CD4-positive, alpha-beta T cell treated with Interferon alpha-2 for 1 hour (primary cell): ENCODE measurements around the gene CCDC85C.

Experiments used
- DNase-seq, 2 donors: peaks; one replicate each; pipeline ENCODE4 v3.0.0-alpha.2; 2020 to 2022

The CCDC85C gene

DNA sequence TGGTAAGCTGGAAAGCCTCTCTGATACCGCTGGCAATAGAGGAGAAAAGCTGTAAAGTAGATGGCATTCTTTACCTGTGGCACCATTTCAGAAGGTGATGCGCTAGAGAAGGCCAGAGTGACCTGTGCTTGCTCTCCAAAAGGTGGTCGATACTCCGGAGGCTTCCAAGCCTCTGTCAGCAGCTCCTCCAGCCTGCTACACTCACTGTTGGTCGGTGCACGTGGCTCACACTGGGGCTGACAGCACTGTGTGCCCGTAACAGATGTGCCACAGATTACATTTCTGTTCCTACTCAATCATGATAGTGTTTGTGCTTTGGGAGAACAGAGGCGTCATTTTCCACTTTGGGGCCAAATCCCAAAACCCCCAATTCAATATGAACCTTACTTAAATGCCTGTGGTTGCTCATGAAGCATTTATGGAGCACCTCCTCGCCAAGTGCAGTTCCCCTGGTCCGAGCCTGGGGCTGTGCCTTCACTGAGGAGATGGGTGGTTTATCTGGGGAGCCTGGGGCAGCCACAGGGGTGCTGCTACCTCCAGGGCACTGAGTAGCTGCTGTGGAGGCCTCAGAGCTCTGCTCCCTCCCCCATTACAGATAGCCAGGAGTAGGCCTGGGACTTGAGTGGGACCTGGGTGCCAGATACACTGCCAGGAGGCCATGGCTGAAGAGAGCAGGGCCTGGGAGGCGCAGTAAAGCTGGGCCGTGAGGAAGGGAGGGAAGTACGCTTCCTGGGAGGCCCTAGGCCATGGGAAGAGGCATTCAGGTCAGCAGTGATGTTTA lies 96.0 kb downstream of the CCDC85C start:
- no peak for DNase-seq

GRCh38 chr14:99506276-99506675 lies 97.7 kb downstream of the CCDC85C start:
- no peak for DNase-seq

- DNase-seq = no peak
These were observed 98.9 kb downstream of the CCDC85C start for GRCh38 chr14:99505089-99505488.

DNA sequence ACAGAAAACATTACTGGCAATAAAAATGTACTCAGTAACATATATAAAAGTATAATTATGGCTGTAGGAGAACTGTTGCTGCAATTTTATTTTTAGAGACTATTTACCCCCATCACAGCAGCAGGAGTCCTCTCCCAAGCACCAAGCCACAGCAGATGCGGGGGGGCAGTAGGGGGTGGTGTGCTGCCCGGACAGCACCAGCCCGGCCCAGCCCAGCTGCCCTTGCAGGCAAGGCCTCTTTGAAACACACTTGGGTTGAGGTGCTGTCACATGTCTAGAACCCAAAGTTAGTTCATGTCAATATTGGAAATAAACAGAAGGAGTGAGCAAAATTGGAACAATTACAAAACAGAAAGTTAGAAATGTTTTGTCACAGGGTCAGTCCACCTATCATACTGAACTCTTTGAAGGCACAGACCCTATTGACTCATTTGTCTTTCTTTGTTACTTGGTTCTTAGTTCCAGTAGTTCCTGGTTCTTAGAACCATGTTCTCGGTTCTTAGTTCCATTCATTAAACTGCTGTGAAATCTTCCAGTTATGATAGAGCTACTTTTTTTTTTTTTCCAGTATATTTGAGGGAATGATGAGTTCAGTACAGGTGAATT lies 100.1 kb downstream of the CCDC85C start:
- DNase-seq = no peak

DNA sequence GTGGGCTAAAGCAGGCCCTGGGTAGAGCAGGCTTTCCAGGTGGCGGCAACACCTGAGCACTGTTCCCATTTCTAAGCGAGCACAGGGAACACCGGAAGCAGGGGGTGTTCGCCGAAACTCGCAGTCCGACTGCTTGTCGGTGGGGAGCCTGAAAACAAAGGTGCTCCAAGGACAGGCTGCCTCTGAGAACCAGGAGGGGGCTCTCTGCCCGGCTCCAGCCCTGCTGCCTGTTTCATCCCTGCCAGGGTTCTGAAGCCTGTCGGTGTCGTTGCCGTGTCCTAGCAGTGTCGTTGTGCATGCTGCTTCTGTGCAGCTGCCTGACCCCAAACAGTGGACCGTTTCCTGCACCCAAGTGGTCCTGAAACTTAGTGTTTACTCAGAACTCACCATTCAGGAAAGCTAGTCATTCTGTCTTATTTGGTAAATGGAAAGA lies 101.0 kb downstream of the CCDC85C start:
- no peak for DNase-seq

- DNase-seq = no peak
These were observed 106.1 kb downstream of the CCDC85C start for GRCh38 chr14:99497894-99498293.

- DNase-seq = no peak
These were observed 106.7 kb downstream of the CCDC85C start for GRCh38 chr14:99497341-99497740.

GRCh38 chr14:99484106-99484505 lies 119.9 kb downstream of the CCDC85C start:
- no peak for DNase-seq

DNA sequence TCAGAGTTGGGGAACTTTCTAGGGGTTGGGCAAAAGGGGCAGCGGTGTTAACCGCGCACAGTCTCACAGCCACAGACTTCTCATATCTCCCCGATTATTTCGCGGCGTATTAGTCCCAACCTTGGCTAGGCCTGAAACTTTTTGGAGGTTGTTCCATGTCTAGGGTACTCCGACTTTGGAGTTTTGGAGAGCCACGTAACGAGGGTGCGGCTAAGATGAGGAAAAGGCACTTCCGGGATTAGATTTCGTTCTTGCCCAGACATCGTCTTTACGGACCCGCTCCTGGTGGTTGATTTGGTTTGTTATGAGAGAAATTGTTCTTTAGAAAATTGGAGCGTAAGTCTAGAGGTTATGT lies 122.3 kb downstream of the CCDC85C start:
- DNase-seq = no peak

DNA sequence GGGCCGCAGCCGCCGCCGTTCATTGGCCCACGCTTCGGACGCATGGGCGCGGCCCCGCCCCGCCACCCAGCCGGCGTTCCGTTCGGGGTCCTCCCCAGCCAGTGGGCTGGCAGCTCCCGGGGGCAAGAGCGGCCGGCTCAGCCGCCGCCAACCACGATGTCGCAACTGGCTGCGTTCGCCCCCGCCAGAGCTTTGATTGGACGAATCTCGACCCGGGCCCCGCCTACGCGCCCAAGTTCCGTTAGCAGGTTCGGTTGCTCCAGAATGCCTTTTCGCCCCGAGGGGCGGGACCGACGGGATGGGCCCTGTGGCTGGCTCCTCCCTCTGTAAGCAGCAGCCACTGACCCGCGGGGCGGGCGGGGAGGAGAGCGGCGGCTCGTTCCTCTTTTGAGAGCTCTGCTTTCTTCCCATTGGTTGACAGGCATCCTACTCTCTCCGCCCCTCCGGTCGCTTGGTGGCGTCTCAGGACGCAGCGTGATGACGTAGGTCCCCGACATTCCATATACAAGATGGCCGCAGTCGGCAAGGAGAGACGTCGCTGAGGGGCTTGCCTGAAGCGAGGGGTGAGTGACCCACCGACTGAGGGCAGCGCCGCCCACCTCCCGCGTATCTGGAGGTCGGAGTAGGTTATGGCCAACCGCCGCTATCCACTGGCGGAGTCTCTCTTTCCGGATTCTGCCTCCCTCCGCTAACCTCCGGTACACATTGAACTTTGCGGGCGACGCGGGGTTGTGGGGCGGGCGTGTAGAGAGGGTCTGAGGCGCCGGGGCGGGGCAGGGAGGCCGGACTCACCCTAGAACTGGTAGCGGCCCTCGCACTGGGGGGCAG lies 122.9 kb downstream of the CCDC85C start, which contains the start of gene CCNK:
Gene CCNK (plus strand): TSS at position 493 of the 828 bp plus-strand sequence. CDS start 11,269 bp downstream, outside the sequence.
- peak; percentile 100 for DNase-seq

- DNase-seq = peak; percentile 3 to 44
These were observed 123.8 kb downstream of the CCDC85C start, which contains the start of gene SETD3 for GRCh38 chr14:99479906-99480869. SETD3 (minus strand) TSS chr14:99480859; CDS start chr14:99465805, 15,054 bp downstream.

DNA sequence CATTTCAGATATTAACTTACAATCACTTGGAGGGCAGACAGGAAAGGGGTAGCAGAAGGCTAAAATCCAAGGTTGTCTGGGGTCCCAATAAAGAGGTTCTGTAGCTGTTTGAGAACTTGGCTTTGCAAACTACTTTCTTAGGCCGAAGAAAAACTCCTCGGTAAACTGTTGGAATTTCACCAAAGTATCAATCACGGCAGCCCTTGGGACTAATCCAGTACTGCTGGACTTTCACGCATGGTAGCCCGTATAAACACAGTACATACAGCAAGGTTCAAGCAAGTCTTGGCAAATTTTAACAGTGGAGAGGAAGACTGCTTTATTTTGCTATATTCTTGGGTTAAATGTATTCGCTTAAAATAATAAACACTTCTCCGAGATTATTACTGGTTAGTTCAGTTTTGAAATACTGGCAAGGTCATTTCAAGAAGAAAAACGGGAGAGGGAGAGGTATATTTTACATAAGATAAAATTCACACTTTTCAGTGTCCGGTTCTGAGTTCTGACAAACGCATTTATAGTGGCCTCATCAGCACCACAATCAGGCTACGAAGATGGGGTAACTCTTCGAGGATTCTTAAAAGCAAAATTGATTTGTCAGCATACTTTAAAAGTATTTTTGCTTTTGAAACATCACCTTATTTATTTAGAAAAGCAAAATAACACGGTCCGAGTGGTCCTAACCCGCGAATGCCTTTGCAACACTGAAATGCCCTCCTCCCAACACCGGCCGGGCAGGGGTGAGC lies 124.7 kb downstream of the CCDC85C start:
- DNase-seq = no peak

DNA sequence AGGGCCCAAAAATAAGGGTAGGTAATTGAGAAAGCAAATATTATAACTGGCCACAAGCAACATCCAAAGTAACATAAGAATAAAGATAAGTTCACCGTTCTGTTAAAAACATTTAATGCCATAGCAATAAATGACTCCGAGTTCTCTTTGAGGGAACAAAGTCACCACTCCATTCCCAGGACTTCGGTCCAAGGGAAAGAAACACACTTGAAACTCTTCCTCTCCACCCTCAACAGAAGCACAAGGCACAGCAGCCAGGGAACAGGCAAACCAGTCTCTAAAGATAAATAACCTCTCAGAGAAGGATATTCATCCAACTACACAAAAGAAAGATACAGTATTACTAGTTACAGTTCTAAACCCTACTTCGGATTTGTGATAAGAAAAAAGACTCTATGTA lies 125.9 kb downstream of the CCDC85C start:
- no peak for DNase-seq

DNA sequence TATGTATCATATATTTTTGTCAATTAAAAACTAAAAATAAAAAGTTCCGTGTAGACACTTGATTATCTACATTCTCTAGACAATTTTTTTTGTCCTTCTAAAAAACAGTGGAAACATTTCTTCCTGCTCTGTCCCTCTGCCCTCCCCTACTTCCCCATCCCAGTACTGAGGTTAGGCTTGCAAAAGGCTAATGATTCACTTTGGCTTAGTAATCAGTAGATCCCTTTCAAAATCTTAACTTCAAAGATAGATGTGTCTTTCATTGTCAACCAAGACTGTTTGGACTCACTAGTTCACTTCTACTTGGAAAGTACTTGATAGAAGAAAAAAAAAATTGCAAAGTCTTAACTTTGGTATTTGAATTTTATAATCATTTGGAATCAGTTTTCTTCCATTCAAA lies 127.1 kb downstream of the CCDC85C start:
- DNase-seq = no peak

GRCh38 chr14:99475660-99476059 lies 128.3 kb downstream of the CCDC85C start:
- DNase-seq = no peak

DNA sequence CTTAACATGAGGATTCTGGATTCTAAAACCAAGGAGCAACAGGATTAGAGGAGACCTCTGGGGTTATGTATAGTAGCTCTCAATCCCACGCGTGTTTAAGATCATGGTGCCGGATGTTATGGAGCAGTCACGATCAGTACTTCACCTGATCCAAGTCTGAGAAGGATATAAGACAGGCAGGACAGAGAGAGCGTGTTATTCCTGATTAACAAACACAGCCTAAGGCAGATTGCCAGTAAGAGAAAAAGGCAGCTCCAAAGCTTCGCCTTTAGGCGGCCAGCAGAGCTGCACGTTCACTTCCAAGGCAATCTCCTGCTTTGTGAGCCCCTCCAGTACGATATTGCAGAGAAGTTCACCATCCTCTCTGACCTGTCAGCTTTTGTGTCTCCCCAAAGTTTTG lies 128.8 kb downstream of the CCDC85C start:
- DNase-seq = no peak

DNA sequence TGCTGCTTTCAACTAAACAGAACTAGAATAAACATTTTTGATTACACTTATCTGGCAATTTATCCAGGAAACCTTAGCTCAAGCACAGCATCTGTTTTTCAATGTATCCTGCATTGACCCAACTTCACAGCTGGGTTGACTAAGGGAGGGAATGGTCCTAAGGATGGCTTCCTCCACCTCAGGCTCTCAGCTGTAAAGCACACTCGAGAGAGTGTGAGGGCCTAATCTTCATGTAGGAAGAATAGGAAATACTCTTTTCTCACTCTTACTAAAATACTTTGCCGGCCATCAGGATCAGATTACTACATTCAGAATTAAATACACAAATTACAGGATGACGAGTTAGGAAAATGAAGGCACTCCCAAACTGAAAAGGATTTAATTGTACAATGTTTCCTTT lies 130.5 kb downstream of the CCDC85C start:
- DNase-seq = no peak

DNA sequence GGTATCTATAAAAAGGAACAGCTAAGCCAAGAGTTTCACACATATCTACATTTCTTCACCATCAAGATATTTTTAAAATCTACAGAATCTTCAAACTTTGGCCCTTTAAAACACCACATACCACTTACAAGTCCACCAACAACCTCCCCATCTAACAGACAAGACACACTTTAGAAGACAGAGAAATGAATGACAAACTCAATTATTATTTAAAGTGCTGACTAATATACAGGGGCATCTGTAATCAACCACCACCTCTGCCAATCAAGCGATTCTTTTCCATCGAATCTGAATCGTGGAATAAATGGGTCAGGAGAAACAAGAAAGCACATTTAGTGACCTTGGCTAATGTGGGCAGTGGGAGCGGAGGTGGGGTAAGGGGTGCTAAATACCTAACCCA lies 131.1 kb downstream of the CCDC85C start:
- no peak for DNase-seq

- DNase-seq = no peak
These were observed 132.3 kb downstream of the CCDC85C start for GRCh38 chr14:99471731-99472130.

GRCh38 chr14:99468836-99469592 lies 135.0 kb downstream of the CCDC85C start:
- no peak for DNase-seq

- no peak for DNase-seq
These were observed 135.9 kb downstream of the CCDC85C start for GRCh38 chr14:99468081-99468480.
